ENCODE measurements around the gene SPRR1A.
A peak's percentile ranks its signal among the peaks of the same experiment; 100 is the strongest.

Gene SPRR1A

GRCh38 chr1:153032677-153033308, 48.9 kb downstream of the SPRR1A start:
- DNase-seq = peak; percentile 37

- DNase-seq = no peak
Observed at GRCh38 chr1:153035211-153035610, 51.3 kb downstream of the SPRR1A start.

Measured in fibroblast of skin of abdomen (primary cell).